Measurements from ENCODE around the gene TSEN2. TPM values are rescaled to one million over a fixed set of nuclear protein-coding genes. Genes with fewer than 3 reads are reported as not detected.

TSEN2 gene
- total and polyA plus RNA-seq, 9 of the 15 experiments (the other 6 are each of a cell fraction or from before 2014, with no cell fraction given) = 38.5 to 76.3 (median 46.6) TPM

- no peaks in the 10 kb centered on the region for H3K9me1 ChIP-seq (ENCODE audit: control insufficient read depth, insufficient read depth, low read length)
- H3K79me2 ChIP-seq (ENCODE audit: control insufficient read depth, insufficient read depth, low read length) = no peaks in the 10 kb centered on the region
- H3K4me1 ChIP-seq (replicated peaks in 1 of 2; ENCODE audit: control insufficient read depth in 2 of 2, insufficient read depth in 2 of 2, low read length in 2 of 2) = peaks cover 0 to 6% of the 10 kb centered on the region in 2 experiments; a peak in 2 of 5 replicates
- WGBS (ENCODE audit: insufficient coverage, low coverage, missing lambda C conversion rate) = 6% methylated on average over 10 of the region's 10 CpGs
- H3K4me3 ChIP-seq = no peak overlapping the region
- ATAC-seq = no peak
- no peak overlapping the region for H3K4me2 ChIP-seq (ENCODE audit: insufficient read depth, low read length)
- H3K36me3 ChIP-seq (ENCODE audit: control insufficient read depth, insufficient read depth, low read length) = no peaks in the 10 kb centered on the region
- peaks cover 57 to 72% of the 10 kb centered on the region in 2 experiments for H3K27me3 ChIP-seq (ENCODE audit: control insufficient read depth in 2 of 2, insufficient read depth in 2 of 2, low read length in 2 of 2)
- ChIA-PET POLR2A (interaction anchor here (1.0 to 1.2 kb wide), 2 partner anchors 31 to 32 kb away, joined by 3 read pairs; no protein-coding TSS in a partner anchor), CTCF (ENCODE audit: low intra/inter-chr PET ratio) (no interaction called here)
- no peak overlapping the region for H3K27ac ChIP-seq (ENCODE audit: extremely low read depth, low read depth, low read length)
- BruUV-seq (replicated peaks) = no TSS peak
- no peak overlapping the region for H3K9ac ChIP-seq (ENCODE audit: insufficient read depth in 1 of 2, low read depth in 2 of 2, low read length in 2 of 2)
- intact Hi-C loops (cut with micrococcal nuclease) (no loop called here), in situ Hi-C loops (cut with MboI) (no loop called here)
- no peak for DNase-seq (ENCODE audit: extremely low read depth in 1 of 4, low spot score in 3 of 4)
- H4K20me1 ChIP-seq (replicated peaks; ENCODE audit: control insufficient read depth, insufficient read depth, low read length) = no peaks in the 10 kb centered on the region; the same call in 1 of the 2 replicates
- FAIRE-seq = no peak
- no peaks in the 10 kb centered on the region for H3K9me3 ChIP-seq (replicated peaks; ENCODE audit: control insufficient read depth, insufficient read depth, low read depth, low read length)
- H2AFZ ChIP-seq (ENCODE audit: low read depth, low read length) = no peak overlapping the region
- TF ChIP-seq, protein P1, sequence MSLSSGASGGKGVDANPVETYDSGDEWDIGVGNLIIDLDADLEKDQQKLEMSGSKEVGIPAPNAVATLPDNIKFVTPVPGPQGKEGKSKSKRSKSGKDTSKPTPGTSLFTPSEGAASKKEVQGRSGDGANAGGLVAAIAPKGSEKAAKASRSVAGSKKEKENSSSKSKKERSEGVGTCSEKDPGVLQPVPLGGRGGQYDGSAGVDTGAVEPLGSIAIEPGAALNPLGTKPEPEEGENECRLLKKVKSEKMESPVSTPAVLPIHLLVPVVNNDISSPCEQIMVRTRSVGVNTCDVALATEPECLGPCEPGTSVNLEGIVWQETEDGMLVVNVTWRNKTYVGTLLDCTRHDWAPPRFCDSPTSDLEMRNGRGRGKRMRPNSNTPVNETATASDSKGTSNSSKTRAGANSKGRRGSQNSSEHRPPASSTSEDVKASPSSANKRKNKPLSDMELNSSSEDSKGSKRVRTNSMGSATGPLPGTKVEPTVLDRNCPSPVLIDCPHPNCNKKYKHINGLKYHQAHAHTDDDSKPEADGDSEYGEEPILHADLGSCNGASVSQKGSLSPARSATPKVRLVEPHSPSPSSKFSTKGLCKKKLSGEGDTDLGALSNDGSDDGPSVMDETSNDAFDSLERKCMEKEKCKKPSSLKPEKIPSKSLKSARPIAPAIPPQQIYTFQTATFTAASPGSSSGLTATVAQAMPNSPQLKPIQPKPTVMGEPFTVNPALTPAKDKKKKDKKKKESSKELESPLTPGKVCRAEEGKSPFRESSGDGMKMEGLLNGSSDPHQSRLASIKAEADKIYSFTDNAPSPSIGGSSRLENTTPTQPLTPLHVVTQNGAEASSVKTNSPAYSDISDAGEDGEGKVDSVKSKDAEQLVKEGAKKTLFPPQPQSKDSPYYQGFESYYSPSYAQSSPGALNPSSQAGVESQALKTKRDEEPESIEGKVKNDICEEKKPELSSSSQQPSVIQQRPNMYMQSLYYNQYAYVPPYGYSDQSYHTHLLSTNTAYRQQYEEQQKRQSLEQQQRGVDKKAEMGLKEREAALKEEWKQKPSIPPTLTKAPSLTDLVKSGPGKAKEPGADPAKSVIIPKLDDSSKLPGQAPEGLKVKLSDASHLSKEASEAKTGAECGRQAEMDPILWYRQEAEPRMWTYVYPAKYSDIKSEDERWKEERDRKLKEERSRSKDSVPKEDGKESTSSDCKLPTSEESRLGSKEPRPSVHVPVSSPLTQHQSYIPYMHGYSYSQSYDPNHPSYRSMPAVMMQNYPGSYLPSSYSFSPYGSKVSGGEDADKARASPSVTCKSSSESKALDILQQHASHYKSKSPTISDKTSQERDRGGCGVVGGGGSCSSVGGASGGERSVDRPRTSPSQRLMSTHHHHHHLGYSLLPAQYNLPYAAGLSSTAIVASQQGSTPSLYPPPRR (CRISPR knock-in tag; IDR thresholded peaks at IDR 0.05; ENCODE audit: borderline replicate concordance) = no peak
- TF ChIP-seq HOXB6 (CRISPR knock-in tag; IDR thresholded peaks at IDR 0.05; ENCODE audit: borderline replicate concordance) (no peak), SPI1 (IDR thresholded peaks at IDR 0.05; ENCODE audit: borderline replicate concordance, low read depth, low read length) (no peak), ETV5 (CRISPR knock-in tag; IDR thresholded peaks at IDR 0.05; ENCODE audit: low read depth) (no peak), RBM25 (IDR thresholded peaks at IDR 0.05; ENCODE audit: low read depth, low read length, severe bottlenecking) (peak; percentile 92), ZKSCAN8 (CRISPR knock-in tag; IDR thresholded peaks at IDR 0.05) (no peak), ESRRB (CRISPR knock-in tag; IDR thresholded peaks at IDR 0.05; ENCODE audit: borderline replicate concordance) (no peak), KDM1A (IDR thresholded peaks at IDR 0.05) (peak in 1 of 2 experiments; percentile 18; a peak in 1 of 4 replicates), BCOR (IDR thresholded peaks at IDR 0.05) (peak; percentile 60; the same call in 1 of the 2 replicates), MTF1 (CRISPR knock-in tag; IDR thresholded peaks at IDR 0.05; ENCODE audit: borderline replicate concordance) (no peak)
- TF ChIP-seq, protein P2, sequence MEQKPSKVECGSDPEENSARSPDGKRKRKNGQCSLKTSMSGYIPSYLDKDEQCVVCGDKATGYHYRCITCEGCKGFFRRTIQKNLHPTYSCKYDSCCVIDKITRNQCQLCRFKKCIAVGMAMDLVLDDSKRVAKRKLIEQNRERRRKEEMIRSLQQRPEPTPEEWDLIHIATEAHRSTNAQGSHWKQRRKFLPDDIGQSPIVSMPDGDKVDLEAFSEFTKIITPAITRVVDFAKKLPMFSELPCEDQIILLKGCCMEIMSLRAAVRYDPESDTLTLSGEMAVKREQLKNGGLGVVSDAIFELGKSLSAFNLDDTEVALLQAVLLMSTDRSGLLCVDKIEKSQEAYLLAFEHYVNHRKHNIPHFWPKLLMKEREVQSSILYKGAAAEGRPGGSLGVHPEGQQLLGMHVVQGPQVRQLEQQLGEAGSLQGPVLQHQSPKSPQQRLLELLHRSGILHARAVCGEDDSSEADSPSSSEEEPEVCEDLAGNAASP (IDR thresholded peaks at IDR 0.05) = no peak
- TF ChIP-seq, protein P3, sequence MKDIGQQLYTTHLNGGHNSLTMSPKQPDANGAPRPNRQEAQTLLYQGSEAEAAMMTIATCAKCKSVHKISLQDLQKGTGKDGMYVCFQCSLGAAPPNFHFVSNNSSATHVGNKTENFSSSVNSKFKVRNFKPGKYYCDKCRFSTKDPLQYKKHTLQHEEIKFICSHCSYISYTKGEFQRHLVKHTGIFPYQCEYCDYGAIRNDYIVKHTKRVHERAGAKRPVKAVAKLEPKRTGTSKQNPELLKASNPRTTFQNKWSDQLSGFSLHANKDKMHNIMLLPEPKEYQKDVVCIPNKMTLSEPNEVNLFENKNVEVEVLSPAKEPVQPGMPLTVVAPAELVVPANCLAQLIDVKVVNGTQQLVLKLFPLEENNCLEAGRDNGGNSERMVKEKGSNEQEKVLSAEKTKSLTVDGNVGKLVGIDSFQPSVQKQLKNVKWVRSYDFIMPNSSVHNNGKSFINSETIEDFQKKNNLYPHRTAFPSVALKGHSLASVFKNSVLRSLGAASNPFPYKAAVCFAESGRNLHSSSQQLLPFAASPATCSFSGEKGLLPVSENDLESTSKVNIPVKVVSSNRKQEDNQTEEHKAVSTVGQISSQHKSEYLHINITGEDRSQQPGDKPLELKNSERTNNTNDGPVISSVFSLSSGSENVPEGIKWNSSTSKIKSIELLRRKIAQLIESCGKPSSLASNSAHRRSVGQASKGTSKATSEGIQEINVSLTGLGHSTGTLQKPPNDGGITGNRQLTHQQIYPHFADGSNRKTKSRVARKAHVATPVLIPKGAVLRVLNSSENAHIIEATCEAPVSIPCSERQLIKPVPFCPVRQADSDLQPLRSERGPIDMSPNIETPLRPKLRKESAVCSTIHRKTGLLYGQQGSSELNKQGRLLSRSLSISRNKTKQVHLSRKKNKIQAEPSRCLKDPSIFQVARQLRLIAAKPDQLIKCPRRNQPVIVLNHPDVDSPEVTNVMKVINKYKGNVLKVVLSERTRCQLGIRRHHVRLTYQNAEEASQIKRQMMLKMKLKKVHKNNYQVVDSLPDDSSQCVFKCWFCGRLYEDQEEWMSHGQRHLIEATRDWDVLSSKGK (CRISPR knock-in tag; IDR thresholded peaks at IDR 0.05) = no peak
These were observed 40.3 kb upstream of the TSEN2 start for GRCh38 chr3:12443781-12444522.

Data from K562 (cell line).